ENCODE measurements around the gene HSP90AB1. TPM values are rescaled to one million over a fixed set of nuclear protein-coding genes. Genes with fewer than 3 reads are reported as not detected.
A peak's percentile ranks its signal among the peaks of the same experiment; 100 is the strongest.

The HSP90AB1 gene
- polyA plus RNA-seq, 1 experiment, result 943 TPM

- POLR2A ChIA-PET, result interaction anchor here (0.7 kb wide), 1 partner anchor 29 kb away, joined by 4 read pairs; no protein-coding TSS in a partner anchor
- Histone ChIP-seq H3K27ac (ENCODE audit: low read depth, low read length) (no peak overlapping the region), H3K27me3 (ENCODE audit: control insufficient read depth, insufficient read depth, low read length) (no peaks in the 10 kb centered on the region), H3K9me3 (ENCODE audit: control insufficient read depth, insufficient read depth, low read length) (no peaks in the 10 kb centered on the region; the same call in 1 of the 2 replicates), H3K4me3 (ENCODE audit: low read depth, low read length) (no peak overlapping the region)
- CTCF ChIA-PET, result interaction anchor here (1.3 to 1.5 kb wide), 2 partner anchors 12 to 16 kb away, joined by 3 to 4 read pairs; no protein-coding TSS in a partner anchor
- no peak for DNase-seq (ENCODE audit: low read depth, low spot score)
- TF ChIP-seq CTCF (IDR thresholded peaks at IDR 0.05; ENCODE audit: low read depth, low read length), result no peak
Measured at GRCh38 chr6:44250067-44250717, 3.3 kb downstream of the HSP90AB1 start.

- no peak for TF ChIP-seq CTCF (IDR thresholded peaks at IDR 0.05; ENCODE audit: low read depth, low read length)
- Histone ChIP-seq H3K27me3 (ENCODE audit: control insufficient read depth, insufficient read depth, low read length) (no peaks in the 10 kb centered on the region), H3K4me3 (ENCODE audit: low read depth, low read length) (no peak overlapping the region), H3K9me3 (ENCODE audit: control insufficient read depth, insufficient read depth, low read length) (no peaks in the 10 kb centered on the region; the same call in 1 of the 2 replicates), H3K27ac (ENCODE audit: low read depth, low read length) (no peak overlapping the region)
- ChIA-PET POLR2A (interaction anchor here (0.7 kb wide), 1 partner anchor 29 kb away, joined by 4 read pairs; no protein-coding TSS in a partner anchor), CTCF (interaction anchor here (1.3 kb wide), 1 partner anchor 16 kb away, joined by 4 read pairs; no protein-coding TSS in a partner anchor)
- DNase-seq (ENCODE audit: low read depth, low spot score), result no peak
Measured at GRCh38 chr6:44250718-44251123, 3.8 kb downstream of the HSP90AB1 start.

- Histone ChIP-seq H3K27me3 (ENCODE audit: control insufficient read depth, insufficient read depth, low read length) (no peaks in the 10 kb centered on the region), H3K9me3 (ENCODE audit: control insufficient read depth, insufficient read depth, low read length) (no peaks in the 10 kb centered on the region; the same call in 1 of the 2 replicates), H3K27ac (ENCODE audit: low read depth, low read length) (no peak overlapping the region), H3K4me3 (ENCODE audit: low read depth, low read length) (no peak overlapping the region)
- CTCF ChIA-PET, result interaction anchor here (0.6 to 1.3 kb wide), 5 partner anchors 12 to 50 kb away, joined by 3 to 4 read pairs (median 4); no protein-coding TSS in a partner anchor
- DNase-seq (ENCODE audit: low read depth, low spot score), result no peak
- POLR2A ChIA-PET, result interaction anchor here (0.7 kb wide), 1 partner anchor 8 kb away, joined by 4 read pairs; no protein-coding TSS in a partner anchor
- no peak for TF ChIP-seq CTCF (IDR thresholded peaks at IDR 0.05; ENCODE audit: low read depth, low read length)
Measured at GRCh38 chr6:44251576-44252524, 4.9 kb downstream of the HSP90AB1 start.

GRCh38 chr6:44253307-44254101 is 6.6 kb downstream of the HSP90AB1 start:
- no peak overlapping the region for H3K4me3 ChIP-seq (ENCODE audit: low read depth, low read length)
- H3K27me3 ChIP-seq (ENCODE audit: control insufficient read depth, insufficient read depth, low read length), result no peaks in the 10 kb centered on the region
- TF ChIP-seq CTCF (IDR thresholded peaks at IDR 0.05; ENCODE audit: low read depth, low read length), result peak; percentile 54
- no peaks in the 10 kb centered on the region; the same call in 1 of the 2 replicates for H3K9me3 ChIP-seq (ENCODE audit: control insufficient read depth, insufficient read depth, low read length)
- no peak overlapping the region for H3K27ac ChIP-seq (ENCODE audit: low read depth, low read length)
- ChIA-PET POLR2A (no interaction called here), CTCF (interaction anchor here (0.5 to 1.5 kb wide), 4 partner anchors 15 to 81 kb away, joined by 3 to 8 read pairs (median 4); no protein-coding TSS in a partner anchor)
- DNase-seq (ENCODE audit: low read depth, low spot score), result no peak
